Measurements from ENCODE around the gene PNPLA6. TPM values are rescaled to one million over a fixed set of nuclear protein-coding genes. Genes with fewer than 3 reads are reported as not detected.

The PNPLA6 gene
- total and polyA plus RNA-seq, 2 of the 13 experiments (the other 11 are each of a cell fraction or from before 2014, with no cell fraction given) = 24.9 to 28.2 TPM

DNA sequence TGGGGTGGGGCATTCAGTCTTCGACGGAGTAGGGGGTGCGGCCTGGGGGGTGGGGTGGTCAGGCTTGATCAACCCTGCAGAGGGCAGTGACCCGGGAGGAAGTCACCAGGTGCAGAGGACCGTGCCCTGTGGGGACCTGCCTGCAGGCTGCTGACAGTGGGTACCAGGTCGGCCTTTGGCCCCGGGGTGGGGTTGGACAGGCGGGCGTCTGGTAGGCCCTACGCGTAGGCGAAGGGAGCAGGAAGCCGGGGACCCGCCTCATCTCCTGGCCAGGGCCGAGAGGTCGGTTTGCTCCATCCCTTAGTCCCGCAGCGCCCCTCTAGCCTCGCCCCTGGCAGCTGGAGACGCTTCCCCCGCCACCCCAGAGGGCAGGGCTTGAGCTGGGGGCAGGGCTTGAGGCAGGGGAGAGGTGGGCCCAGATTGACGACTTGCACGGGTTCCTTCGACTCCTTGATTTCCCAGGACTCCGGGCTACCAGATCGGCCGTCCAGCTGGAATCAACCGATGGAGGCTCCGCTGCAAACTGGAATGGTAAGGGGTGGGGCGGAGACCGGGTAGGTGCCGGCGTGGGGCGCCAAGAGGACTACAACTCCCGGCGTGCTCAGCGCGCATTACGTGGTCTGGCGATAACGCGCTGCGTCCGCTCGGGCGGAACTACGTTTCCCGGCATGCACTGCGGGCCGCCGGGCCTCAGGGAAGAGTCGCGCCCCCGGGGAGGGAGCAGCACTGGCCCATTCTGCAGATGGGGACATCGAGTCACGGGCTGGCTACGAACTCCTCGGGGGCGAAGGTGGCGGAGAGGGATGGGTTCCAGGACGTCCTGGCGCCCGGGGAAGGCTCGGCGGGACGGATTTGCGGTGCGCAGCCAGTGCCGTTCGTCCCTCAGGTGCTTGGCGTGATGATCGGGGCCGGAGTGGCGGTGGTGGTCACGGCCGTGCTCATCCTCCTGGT, at the start of gene PNPLA6 (continued):
- TF ChIP-seq SIN3B (IDR thresholded peaks at IDR 0.05; ENCODE audit: low read length) (no peak; the same call in 1 of the 2 replicates), PHB2 (IDR thresholded peaks at IDR 0.05; ENCODE audit: partially characterized antibody) (no peak), ZKSCAN8 (CRISPR knock-in tag; IDR thresholded peaks at IDR 0.05; ENCODE audit: borderline replicate concordance) (no peak; the same call in 1 of the 2 replicates), NFE2 (CRISPR knock-in tag; IDR thresholded peaks at IDR 0.05) (no peak), ZNF567 (CRISPR knock-in tag; IDR thresholded peaks at IDR 0.05; ENCODE audit: borderline replicate concordance) (0 out of 2 replicates have a peak, but pooled peaks have one; percentile 41), ETV6 (CRISPR knock-in tag; conservative IDR thresholded peaks at IDR 0.05) (peak; percentile 64; the same call in 1 of the 2 replicates), JARID2 (CRISPR knock-in tag; IDR thresholded peaks at IDR 0.05; ENCODE audit: insufficient replicate concordance) (peak; percentile 57), ZNF282 (IDR thresholded peaks at IDR 0.05; ENCODE audit: partially characterized antibody) (no peak)
- TF ChIP-seq, protein P1, sequence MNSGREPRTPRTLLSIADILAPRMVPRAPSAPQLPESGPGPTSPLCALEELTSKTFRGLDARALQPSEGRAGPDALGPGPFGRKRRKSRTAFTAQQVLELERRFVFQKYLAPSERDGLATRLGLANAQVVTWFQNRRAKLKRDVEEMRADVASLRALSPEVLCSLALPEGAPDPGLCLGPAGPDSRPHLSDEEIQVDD (CRISPR knock-in tag; IDR thresholded peaks at IDR 0.05; ENCODE audit: borderline replicate concordance) = no peak
- TF ChIP-seq, protein P2, sequence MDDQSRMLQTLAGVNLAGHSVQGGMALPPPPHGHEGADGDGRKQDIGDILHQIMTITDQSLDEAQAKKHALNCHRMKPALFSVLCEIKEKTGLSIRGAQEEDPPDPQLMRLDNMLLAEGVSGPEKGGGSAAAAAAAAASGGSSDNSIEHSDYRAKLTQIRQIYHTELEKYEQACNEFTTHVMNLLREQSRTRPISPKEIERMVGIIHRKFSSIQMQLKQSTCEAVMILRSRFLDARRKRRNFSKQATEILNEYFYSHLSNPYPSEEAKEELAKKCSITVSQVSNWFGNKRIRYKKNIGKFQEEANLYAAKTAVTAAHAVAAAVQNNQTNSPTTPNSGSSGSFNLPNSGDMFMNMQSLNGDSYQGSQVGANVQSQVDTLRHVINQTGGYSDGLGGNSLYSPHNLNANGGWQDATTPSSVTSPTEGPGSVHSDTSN (CRISPR knock-in tag; IDR thresholded peaks at IDR 0.05; ENCODE audit: borderline replicate concordance) = no peak
- TF ChIP-seq, protein P3, sequence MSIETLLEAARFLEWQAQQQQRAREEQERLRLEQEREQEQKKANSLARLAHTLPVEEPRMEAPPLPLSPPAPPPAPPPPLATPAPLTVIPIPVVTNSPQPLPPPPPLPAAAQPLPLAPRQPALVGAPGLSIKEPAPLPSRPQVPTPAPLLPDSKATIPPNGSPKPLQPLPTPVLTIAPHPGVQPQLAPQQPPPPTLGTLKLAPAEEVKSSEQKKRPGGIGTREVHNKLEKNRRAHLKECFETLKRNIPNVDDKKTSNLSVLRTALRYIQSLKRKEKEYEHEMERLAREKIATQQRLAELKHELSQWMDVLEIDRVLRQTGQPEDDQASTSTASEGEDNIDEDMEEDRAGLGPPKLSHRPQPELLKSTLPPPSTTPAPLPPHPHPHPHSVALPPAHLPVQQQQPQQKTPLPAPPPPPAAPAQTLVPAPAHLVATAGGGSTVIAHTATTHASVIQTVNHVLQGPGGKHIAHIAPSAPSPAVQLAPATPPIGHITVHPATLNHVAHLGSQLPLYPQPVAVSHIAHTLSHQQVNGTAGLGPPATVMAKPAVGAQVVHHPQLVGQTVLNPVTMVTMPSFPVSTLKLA (IDR thresholded peaks at IDR 0.05) = no peak
- TF ChIP-seq, protein P4, sequence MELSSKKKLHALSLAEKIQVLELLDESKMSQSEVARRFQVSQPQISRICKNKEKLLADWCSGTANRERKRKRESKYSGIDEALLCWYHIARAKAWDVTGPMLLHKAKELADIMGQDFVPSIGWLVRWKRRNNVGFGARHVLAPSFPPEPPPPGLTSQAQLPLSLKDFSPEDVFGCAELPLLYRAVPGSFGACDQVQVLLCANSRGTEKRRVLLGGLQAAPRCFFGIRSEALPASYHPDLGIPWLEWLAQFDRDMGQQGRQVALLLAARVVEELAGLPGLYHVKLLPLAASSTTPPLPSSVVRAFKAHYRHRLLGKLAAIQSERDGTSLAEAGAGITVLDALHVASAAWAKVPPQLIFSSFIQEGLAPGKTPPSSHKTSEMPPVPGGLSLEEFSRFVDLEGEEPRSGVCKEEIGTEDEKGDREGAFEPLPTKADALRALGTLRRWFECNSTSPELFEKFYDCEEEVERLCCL (CRISPR knock-in tag; IDR thresholded peaks at IDR 0.05; ENCODE audit: borderline replicate concordance) = no peak
- TF ChIP-seq, protein P5, sequence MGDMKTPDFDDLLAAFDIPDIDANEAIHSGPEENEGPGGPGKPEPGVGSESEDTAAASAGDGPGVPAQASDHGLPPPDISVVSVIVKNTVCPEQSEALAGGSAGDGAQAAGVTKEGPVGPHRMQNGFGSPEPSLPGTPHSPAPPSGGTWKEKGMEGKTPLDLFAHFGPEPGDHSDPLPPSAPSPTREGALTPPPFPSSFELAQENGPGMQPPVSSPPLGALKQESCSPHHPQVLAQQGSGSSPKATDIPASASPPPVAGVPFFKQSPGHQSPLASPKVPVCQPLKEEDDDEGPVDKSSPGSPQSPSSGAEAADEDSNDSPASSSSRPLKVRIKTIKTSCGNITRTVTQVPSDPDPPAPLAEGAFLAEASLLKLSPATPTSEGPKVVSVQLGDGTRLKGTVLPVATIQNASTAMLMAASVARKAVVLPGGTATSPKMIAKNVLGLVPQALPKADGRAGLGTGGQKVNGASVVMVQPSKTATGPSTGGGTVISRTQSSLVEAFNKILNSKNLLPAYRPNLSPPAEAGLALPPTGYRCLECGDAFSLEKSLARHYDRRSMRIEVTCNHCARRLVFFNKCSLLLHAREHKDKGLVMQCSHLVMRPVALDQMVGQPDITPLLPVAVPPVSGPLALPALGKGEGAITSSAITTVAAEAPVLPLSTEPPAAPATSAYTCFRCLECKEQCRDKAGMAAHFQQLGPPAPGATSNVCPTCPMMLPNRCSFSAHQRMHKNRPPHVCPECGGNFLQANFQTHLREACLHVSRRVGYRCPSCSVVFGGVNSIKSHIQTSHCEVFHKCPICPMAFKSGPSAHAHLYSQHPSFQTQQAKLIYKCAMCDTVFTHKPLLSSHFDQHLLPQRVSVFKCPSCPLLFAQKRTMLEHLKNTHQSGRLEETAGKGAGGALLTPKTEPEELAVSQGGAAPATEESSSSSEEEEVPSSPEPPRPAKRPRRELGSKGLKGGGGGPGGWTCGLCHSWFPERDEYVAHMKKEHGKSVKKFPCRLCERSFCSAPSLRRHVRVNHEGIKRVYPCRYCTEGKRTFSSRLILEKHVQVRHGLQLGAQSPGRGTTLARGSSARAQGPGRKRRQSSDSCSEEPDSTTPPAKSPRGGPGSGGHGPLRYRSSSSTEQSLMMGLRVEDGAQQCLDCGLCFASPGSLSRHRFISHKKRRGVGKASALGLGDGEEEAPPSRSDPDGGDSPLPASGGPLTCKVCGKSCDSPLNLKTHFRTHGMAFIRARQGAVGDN (CRISPR knock-in tag; IDR thresholded peaks at IDR 0.05) = peak; percentile 75
- TF ChIP-seq, protein P6, sequence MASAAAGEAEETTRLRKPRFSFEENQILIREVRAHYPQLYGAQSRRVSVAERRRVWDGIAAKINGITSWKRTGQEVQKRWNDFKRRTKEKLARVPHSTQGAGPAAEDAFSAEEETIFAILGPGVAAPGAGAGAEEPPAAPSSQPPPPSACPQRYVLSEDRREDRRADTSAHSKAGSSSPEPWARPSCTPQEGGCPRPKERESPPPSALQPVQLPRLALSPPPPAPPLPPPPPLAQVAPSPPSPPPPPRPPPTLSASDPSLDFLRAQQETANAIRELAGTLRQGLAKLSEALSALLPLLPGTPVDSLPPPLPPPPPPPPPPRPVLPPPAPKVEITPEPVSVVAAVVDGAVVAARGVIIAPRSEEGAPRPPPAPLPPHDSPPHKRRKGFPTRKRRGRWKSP (CRISPR knock-in tag; IDR thresholded peaks at IDR 0.05) = no peak
- TF ChIP-seq, protein P7, sequence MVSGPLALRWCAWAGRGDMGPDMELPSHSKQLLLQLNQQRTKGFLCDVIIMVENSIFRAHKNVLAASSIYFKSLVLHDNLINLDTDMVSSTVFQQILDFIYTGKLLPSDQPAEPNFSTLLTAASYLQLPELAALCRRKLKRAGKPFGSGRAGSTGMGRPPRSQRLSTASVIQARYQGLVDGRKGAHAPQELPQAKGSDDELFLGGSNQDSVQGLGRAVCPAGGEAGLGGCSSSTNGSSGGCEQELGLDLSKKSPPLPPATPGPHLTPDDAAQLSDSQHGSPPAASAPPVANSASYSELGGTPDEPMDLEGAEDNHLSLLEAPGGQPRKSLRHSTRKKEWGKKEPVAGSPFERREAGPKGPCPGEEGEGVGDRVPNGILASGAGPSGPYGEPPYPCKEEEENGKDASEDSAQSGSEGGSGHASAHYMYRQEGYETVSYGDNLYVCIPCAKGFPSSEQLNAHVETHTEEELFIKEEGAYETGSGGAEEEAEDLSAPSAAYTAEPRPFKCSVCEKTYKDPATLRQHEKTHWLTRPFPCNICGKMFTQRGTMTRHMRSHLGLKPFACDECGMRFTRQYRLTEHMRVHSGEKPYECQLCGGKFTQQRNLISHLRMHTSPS (CRISPR knock-in tag; IDR thresholded peaks at IDR 0.05; ENCODE audit: low read depth) = peak; percentile 57; the same call in 1 of the 2 replicates

Measured in HepG2 (cell line).